GM21447 (cell line): Measurements from ENCODE around the gene FADS6.
"Not testable (repeated sequence)": the region's sequence is repeated elsewhere in the genome, so short reads cannot be mapped to it uniquely, and the experiment has no call there.

Experiments used
- ATAC-seq: cut with Tn5 transposase; IDR thresholded peaks from one replicate; pipeline ENCODE4 v1.9.1; 2021; ENCODE audit not compliant: unreplicated experiment

FADS6 gene

DNA sequence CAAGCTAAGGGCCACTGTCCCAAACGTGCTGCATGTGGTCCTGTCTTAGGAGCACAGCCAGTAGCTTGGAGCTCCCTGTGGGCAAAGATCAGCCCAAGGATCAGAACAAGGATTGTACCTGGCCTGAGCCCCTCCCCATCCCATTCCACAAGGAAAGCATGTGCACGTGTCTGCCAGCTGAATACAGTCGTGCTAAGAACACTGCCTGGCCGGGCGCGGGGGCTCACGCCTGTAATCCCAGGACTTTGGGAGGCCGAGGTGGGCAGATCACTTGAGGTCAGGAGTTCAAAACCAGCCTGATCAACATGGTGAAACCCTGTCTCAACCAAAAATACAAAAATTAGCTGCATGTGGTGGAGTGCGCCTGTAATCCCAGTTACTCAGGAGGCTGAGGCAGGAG lies 23.4 kb downstream of the FADS6 start:
- ATAC-seq, result not testable (repeated sequence)

- no peak for ATAC-seq
These were observed 24.6 kb downstream of the FADS6 start for GRCh38 chr17:74868908-74869255.

DNA sequence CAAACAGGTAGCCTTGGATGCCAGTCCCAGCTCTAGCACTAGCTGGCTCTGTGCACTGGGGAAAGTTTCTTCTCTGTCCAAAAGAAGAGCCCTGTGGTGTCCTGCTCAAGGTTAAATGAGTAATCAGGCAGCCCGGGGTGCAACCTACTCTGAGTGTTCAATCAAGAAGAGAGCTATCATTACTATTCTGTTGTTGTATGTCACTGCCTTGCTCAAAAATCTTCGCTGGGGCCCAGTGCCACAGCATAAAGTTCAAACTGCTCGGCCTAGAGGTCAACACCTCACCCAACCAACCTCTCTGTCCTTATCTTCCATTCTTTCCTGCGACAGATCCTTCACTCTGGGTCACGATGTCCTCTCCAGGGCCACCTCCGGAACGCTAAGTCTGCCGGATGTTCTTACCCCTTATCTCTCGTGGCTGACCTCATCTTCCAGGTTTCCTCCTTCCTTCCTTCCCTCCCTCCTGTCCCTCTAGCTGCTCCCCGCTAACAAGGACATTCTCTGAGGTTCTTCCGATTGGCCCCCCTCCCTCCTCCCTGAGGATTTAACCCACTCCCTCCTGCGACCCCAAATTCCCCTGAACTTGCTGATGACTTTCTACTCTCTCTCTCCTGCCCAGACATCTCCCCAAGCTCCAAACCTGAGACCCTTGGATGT lies 25.1 kb downstream of the FADS6 start:
- no peak for ATAC-seq

- no peak for ATAC-seq
These were observed 27.1 kb downstream of the FADS6 start for GRCh38 chr17:74866198-74866835.

GRCh38 chr17:74865504-74866197 lies 27.8 kb downstream of the FADS6 start:
- no peak for ATAC-seq

DNA sequence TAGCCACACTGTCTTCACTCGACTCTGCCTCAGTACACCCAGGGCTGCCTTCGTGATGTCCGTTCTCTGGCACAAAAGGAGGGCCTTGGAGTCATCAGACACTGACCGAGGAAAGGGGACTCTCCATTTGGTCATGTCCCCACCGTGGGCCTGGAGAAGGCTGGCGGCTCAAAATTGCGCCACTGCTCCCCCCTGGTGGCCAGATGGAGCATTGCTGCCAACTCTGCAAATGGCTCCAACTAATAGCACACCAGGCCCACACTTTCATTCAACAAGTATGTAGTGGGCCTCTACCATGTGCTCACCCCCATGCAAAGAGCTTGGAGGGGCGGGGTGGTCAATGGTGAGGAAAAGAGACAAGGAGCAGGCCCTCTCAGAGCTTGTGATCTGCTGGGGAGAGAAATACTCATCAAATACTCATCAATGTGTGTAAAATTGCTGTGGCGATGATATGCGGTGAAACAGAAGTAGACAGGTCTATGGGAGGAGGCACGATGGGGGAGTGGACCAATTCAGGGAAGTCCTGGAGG lies 28.5 kb downstream of the FADS6 start:
- no peak for ATAC-seq

GRCh38 chr17:74864297-74864865 lies 29.1 kb downstream of the FADS6 start:
- ATAC-seq, result no peak

DNA sequence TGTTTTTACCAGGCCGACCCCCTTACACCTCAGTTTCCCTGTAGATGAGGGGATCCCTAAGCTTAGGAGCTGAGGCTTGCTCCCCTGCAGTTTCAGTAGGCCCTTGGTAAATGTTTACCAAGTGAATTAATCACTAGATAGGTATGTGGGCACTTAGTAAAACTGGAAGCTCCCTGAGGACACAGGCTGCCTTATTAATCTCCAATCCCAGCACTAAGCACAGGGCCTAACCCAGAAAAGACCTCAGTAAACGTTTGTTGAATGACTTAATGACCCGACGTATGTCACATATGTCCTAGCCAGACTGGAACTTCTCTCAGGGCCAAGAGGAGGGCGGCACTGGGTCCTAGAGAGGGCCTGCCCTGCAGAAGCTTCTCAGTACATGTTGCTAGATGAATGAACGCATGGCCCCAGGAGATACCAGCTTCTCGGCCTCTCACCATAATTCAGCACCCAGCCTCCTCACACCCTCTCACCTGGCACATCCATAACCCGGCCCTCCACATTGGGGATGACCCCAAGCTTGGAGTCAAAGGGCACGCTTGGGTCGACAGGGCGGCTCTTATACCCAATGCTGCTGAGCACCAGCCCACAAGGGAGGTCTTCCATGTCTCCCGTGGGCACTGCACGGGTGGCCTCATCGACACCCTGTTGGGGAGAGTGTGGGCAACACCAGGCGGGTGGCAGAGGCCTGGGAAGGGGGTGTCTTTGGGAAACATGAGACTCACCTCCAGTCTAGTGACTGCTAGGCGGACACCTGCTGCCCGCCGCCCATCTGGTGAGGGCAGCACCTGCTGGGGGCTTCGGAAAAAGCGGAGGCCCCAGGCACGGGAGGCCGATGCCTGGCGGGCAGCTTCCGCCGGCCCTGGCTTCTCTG lies 29.8 kb downstream of the FADS6 start:
- no peak for ATAC-seq

DNA sequence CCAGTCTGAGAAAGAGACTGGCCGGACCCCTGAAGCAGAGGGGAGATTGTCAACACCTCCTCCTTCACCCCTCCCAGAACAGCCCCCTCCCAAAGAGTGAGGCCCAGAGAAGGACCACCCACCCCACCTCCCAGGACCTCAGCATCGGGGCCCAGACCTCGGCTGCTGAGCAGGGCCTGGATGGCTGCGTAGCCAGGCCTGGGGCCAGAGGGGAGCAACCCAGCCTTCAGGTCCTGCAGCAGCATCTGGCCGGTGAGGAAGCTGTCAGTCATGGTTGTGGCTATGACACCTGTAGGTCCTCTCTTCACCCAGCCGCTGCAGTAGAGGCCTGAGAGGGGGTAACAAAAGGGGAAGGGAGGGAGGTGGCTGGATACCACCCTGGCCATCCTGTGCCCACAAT lies 30.5 kb downstream of the FADS6 start:
- no peak for ATAC-seq

DNA sequence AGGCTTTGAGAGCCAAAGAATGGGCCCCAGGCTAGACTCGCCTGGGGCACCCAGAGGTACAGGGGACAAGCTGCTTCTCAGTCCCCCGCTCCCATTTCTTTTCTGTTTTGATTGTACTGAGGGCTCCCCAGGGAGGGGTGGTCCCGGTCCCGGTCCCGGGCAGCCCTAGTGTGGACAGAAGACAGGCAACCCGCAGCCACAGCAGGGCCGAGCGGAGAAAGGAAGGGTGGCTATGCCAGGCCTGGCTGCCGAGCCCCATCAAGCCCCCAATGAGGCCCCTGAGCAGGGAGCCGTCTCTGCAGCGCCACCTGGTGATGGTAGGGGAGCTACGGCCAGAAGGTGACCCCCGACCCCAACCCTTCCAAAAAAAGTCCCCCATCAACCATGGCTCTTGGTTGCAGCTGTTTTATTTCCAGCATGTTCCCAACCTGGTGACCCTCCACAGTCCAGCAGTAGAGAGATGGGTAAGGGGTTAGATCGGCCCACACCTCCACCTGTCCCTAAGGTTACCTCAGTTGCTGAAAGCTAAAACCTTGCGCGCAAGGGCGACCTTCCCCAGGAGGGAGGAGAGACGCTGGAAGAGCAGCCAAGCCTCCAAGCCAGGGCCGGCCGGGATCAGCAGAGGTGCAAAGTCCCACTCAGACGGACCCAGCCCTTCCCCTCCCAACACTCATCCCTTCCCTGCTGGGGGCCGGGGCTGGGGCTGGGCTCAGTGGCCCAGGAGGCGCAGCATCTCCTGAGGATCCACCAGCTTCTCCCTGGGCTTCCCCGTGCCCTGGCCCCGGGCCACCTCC lies 31.1 kb downstream of the FADS6 start:
- no peak for ATAC-seq

- ATAC-seq, result no peak
These were observed 31.7 kb downstream of the FADS6 start for GRCh38 chr17:74861662-74862107.

- no peak for ATAC-seq
These were observed 32.4 kb downstream of the FADS6 start for GRCh38 chr17:74860872-74861661.

DNA sequence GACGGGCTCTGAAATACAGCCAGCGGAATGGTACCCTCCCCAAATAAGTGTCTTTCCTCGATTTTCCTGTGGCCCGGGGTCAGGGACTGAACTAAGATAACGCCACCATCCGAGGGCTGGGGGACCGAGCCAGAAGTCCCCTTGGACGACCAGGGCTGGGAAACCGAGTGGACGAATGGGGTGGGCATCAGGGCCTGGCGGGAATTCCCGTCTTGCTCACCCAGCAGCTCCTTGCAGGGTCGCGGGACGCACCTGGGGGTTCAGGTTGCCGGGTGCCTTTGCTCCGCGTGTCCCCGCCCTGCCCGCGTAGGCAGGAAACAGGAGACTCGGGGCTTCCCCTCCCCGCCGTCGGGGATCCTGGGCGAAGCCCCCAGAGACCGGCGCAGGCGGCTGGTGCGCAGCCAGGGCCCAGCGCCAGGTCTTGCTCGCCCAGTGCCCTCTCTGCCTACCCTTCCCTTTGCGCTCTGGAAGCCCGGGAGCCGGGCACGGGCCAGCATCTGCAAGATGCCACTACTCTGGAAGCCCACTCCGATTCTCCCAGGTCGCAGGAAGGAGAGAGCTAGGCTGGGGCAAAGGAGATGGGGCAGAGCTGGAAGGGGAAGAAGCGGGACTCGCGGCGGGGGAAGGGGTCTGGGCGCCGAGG lies 33.1 kb downstream of the FADS6 start:
- no peak for ATAC-seq

DNA sequence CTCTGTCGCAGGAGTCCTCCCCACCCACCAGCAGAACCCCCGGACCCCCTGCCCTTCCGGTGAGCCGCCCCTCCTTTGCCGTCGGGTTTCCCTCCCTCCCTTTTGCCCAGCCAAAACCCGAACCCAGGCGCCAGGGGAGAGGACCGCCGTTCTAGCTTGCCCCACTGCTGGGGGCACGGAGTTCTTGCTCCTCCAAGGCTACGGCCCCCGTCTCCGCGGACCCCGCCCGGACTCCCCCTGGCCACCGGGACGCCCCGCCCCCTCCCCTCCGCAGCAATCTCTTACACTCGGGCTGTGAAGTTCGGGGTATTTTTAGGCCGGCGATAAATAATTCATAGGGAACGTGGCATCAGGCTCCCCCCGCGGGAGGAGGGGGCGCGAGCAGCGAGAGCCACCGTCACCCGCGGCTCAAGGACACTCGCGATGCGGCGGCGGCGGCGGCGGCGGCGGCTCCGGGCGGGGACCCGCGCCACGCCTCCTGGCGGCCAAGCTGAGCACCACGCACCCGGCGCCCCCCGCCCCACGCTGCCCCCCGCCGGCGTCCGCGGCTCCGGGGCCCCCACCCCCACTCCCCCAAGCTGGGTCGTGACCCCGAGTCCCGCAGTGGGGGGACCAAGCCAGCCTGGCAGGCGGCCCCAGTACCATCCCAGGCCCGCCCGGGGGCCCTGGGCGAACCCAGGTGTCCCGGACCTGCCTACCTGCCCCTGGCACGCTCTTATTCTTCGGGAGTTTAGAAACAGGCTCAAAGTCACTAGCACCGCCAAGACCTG lies 33.8 kb downstream of the FADS6 start, which contains the start of gene GRIN2C:
TSS of gene GRIN2C (minus strand) at position 427 of the 770 bp plus-strand sequence. CDS start 4,793 bp downstream, outside the sequence.
- ATAC-seq, result no peak

- no peak for ATAC-seq
These were observed 34.6 kb downstream of the FADS6 start for GRCh38 chr17:74858672-74859458.

DNA sequence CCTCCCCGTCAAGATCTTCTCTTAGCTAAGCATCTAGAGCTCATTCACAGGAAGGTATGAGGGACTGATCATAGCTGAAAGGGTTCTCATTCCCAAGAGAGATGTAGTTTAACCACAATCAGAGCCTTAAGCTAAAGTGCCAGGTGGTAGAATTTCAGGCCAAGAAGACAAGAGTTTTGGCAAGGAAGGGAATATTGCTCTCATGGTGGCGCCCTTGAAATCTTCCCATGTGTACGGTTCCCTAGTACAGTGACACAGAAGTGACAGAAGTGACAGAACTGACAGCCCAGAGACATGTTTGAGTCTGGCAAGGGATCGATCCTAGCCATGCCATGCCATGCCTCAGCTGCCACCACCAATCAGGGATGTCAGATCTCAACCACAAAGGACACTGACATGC lies 36.2 kb downstream of the FADS6 start:
- no peak for ATAC-seq

GRCh38 chr17:74856112-74856511 lies 37.3 kb downstream of the FADS6 start:
- ATAC-seq, result no peak
